NCI-H2196 treated with DMSO at 0.1 percent for 48 hours (cell line): ENCODE results near the gene HPX.
A peak's percentile ranks its signal among the peaks of the same experiment; 100 is the strongest.

Experiments used
- DNase-seq: peaks from one replicate; lab custom pipeline; 2025; ENCODE audit not compliant: unreplicated experiment; lab: John Stamatoyannopoulos, UW

The HPX gene, protein sequence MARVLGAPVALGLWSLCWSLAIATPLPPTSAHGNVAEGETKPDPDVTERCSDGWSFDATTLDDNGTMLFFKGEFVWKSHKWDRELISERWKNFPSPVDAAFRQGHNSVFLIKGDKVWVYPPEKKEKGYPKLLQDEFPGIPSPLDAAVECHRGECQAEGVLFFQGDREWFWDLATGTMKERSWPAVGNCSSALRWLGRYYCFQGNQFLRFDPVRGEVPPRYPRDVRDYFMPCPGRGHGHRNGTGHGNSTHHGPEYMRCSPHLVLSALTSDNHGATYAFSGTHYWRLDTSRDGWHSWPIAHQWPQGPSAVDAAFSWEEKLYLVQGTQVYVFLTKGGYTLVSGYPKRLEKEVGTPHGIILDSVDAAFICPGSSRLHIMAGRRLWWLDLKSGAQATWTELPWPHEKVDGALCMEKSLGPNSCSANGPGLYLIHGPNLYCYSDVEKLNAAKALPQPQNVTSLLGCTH

DNA sequence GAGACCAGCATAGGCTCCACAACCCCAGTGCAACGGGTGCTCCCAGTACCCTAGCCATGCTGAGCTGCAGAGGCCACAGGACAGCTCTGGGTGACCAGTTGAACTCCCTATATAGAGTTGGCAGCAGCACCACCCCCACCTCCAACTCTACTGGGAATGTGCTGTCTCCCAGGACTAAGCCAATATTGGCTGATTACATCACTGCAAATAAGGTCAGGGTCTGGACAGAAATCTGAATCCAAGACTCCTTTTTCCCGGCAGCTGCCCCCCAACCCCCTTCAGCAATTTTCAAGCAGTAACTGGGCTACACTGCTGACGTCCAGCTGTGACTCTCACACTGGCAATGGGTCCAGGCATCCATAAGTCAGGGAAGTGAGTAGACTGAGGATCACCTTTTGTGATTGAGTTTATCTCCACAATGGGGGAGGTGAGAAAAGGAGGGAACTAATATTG lies at the start of gene HPX:
HPX (minus strand) TSS at position 82 of the 453 bp plus-strand sequence; CDS start at position 58, 24 bp downstream.
- DNase-seq: no peak

DNA sequence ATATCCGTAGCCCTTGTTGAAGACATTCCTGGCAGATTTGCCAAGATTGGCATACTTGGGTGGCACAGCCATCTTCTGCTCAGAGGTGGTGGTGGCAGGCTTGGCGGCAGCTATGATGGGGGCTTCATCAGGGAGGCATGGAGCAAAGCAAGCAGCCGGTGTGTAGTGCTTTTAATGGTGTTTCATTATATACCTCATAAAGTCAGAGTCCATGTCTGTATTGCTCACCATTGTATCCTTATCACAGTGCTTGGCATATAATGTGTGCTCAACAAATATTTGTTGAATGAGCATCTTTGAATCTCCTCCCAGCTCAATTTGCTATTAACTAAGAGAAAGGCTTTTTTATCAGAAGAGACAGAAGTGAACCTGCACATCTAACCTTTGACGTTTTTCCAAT lies 48.5 kb upstream of the HPX start:
- DNase-seq: no peak

DNA sequence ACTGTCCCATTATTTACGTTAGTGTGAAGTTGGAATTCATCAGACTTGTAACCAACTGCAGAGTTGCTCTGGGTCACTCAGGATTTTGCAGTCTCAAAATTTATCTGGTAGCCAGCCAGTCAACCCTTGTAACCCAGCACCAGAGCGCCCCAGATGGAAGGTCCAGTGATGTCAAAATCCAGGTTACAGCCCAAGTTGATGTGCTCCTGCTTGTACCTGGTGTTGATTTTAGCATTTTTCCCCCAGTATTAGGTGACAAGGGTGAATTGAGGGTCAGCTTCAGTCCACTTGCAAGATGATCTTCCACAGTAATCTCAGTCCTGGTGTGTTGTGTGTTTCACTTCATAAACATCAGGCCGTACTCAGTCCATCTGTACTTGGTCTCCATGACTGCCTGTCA lies 48.0 kb upstream of the HPX start:
- no peak for DNase-seq

DNA sequence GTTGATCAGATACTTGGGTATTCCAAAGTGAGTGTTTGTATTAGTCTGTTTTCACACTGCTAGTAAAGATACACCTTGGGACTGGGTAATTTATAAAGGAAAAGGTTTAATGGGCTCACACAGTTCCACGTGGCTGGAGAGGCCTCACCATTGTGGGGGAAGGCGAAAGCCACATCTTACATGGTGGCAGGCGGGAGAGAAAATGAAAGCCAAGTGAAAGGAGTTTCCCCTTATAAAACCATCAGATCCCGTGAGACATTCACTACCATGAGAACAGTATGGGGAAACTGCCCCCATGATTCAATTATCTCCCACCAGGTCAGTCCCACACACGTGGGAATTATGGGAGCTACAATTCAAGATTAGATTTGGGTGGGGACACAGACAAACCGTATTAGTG lies 47.6 kb upstream of the HPX start:
- DNase-seq: no peak

DNA sequence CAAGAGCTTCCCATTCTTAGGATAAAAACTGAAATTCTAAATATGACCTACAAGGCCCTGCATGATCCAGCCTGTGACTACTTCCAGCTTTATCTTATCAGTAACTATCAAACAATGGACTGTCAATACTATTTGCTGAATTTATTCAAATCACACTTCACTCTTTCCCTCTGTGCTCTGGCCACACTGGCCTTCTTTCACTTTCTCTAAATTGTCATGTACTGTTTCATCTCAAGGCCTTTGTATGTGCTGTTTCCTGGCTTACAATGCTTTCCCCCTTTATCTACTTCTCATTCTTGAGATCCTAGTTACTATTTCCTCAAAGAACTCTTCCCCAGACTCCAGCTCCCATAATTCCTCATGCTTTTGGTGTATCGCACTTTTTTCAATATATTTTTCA lies 46.2 kb upstream of the HPX start:
- DNase-seq: no peak

DNA sequence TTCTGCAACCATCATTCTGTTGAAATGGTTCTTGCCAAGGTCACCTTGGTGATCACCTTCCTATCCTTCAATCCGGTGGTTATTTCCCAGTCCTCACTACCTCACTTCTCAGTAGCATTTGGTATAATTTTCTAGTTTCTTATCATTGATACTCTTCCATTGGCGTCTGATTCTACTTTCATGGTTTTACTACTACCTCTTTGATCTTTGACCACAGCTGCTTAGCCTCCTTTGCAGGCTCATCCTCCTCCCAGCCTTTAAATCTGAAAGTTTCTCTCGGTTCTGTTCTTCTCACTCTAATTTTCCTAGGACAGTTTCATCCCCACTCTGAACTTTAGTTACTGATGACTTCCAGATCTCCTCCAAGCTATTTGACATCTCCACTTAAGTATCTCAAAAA lies 45.5 kb upstream of the HPX start:
- DNase-seq: no peak

DNA sequence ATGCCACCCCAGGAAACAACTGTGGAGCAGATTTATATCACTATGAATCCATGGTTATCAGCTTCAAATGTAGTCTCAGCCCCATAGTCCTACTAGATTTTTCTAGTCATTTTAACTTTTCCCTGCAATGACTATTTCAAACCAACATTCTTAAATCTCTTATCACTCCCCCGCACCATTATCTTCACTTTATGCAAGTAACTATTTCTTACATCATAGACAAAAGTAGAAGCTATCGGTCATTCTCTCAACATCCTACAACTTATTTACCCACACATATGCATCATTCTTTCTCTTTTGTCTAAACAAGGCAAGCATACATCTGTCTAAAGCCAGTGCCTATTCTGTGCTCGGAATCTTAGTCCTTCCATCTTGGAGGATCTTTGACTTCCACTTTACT lies 44.9 kb upstream of the HPX start:
- no peak for DNase-seq

DNA sequence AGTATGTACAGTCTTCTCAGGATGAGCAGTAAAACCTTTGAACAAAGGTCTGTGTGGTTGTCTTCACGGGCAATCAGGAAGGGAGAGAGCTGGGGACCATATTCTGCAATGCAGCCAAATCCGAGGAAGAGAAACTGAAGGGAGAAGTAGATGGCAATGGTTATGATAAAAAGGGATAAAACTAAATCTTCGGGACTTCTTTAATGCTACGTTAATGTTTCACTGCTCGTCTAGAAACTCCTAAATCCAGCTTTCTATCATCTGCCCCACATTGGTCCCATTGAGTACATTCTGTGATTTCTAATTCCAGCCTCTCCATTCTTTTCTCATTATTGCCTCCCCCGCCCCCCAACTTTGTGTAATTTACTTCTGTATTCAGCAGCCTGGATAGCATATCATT lies 42.2 kb upstream of the HPX start:
- no peak for DNase-seq

DNA sequence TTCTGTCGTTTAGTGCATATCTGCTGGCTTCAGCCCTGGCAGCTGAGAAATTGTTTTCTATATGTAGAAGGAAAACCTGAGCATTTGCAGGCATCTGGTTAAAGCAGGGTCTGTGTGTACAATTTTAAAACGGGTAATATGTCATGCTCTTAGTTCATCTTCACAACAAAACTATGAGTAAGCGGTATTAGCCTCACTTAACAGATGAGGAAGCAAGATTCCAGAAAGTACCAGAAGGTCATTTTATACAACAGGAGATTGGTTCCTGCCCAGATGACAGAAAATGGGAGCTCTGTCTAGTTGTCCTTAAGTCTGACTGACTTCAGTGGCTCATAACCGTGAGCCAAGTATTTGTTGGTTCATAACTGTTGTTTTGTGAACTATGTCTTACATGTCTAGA lies 41.7 kb upstream of the HPX start:
- no peak for DNase-seq

DNA sequence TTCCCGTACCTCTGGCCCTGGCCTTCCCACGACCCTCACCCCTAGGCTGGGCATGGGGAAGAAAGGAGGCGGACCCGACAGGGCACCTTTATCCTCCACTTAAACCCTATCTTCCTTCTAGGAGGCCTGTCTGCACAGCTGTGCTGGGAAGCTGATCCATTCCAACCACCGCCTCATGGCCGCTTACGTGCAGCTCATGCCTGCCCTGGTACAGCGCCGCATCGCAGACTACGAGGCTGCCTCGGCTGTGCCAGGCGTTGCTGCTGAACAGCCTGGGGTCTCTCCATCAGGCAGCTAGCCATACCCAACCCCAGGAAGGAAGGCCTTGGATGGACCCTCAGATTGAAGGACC lies 41.1 kb upstream of the HPX start:
- no peak for DNase-seq

DNA sequence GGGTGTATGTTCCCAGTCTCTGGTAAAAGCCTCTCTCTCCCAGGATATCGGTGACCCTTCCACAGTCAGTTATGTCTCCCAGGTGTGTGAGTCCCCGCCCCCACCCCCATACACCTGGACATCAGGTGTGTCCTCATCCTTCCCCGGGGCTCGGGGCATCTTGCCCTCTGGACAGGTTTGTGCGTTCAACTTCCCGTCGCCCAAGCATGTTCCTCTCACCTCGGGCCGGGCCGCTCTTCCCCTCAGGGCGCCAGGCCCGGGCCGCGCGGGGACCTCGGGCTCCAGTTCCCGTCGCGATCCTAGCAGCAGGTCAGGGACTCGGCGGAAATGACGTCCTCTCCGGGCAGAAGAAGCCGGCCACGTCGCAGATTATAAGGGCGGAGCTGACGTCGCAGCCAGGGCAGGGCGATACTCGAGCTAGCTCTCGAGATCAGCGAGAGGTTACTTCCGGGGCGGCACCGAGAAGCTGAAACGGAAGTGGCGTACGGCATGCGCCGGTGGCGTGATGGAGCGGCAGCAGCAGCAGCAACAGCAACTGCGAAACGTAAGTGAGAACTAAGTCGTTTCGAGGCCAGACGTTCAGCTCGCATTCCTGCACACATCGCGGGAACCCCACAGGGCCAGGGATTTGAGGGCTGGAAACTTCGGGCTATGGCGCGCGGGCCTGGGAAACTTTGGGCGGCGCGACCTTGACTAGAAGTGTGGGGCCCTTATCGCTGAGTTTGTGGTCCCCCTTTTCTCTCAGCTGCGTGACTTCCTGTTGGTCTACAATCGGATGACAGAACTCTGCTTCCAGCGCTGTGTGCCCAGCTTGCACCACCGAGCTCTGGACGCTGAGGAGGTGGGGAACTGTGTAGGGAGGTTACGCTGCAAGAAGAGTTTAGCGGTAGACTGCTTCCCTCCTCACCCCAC lies 40.5 kb upstream of the HPX start, which contains the start of the genes ARFIP2 and TIMM10B:
ARFIP2 (minus strand) TSS at position 320 of the 912 bp plus-strand sequence. CDS start 910 bp downstream, outside the sequence.
TIMM10B (plus strand) TSS at position 490 of the 912 bp plus-strand sequence; CDS start at position 506, 16 bp downstream.
- DNase-seq: peak; percentile 95

DNA sequence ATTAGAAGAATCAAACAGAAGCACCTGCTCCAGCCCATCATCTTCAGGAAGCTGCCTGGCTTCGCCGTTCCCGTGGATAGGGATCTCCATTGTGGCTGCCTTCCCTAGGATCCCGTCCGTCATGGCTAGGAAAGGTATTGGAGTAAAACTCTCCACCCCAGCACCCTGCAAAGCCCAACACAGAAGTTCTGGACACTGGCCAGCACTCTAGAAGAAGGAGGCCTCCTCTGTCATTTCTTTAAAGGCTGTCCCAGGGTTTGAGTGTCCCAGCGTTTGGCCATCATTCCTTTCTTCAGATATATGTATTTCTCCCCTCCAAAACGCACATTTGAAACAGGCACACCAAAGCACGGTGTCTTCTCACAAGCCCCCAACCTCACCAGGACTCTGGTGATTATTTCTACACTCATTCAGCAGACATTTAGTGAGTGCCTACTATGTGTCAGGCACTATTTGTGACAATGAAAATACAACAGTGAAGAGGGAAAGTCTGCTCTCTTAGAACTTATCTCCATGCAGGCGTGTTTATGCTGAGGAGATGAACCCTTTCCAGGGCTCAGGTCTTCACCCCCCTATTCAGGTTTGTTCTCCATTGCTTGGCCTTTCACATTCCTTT lies 39.6 kb upstream of the HPX start:
- no peak for DNase-seq

DNA sequence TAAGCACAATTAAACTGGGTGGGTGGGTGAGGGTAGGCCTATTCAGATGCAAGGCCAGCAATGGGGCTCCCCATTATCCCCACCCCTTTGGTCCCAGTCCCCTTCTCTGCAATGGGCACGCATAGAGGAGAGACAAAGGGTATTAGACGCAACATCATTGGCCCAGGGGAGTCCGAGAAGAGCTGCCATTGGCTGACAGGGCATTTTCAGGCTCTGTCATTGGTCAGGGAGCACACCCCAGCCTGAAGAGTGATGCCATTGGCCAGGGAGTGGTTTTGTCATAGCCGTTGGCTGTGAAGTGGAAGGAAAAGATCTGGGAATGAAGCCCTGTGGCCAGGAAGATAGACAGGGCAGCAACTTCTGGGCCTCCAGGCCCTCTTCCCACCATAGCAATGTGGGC lies 35.8 kb upstream of the HPX start:
- no peak for DNase-seq

DNA sequence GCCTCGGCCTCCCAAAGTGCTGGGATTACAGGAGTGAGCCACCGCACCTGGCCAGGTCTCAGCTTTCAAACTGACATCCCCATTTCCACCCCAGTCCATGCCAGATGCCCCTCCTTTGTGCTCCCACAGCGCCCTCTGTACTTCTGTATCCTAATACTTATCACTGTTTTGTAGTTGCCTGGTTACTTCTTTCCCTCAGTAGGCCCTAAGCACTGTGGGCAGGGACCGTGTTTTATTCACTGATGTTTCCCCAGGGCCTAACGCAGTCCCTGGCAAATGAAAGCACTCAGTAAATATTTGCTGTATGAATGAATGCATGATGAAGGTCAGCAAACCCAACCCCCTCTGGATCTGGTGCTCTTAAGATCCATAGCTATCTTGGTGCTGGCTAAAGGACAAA lies 35.1 kb upstream of the HPX start:
- DNase-seq: peak; percentile 44

DNA sequence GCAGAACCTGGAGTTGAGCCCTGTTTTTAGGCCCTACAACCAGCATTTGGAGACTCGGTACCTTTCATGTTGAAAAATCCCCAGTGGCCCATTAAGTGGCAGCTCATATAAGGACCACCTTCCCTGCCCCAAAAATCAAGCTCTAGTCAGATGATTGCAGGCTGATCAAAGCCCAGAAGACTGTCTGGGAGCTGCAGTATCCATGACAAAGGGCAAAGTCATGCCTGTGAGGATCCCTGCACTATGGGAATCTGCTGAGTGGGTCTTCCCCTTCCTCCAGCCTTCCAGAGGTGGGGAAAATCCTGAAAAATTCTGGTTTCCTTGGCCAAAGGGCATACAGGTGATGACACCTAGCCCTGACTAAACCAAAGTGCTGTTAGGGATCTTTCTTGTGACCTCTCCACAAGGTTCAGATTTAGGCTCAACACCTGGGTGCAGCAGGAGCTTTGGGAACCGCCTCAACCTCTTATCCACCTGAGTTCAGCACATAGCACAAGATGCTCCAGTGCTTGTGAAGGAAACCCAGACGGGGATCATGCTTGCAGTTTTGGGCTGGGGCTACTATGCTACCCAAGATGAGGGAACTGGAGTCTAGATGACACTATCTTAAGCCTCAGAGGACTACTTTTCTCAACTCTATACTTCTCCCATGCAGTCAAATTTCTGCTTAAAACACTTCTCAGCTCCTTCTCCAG lies 34.2 kb upstream of the HPX start:
- DNase-seq: no peak

DNA sequence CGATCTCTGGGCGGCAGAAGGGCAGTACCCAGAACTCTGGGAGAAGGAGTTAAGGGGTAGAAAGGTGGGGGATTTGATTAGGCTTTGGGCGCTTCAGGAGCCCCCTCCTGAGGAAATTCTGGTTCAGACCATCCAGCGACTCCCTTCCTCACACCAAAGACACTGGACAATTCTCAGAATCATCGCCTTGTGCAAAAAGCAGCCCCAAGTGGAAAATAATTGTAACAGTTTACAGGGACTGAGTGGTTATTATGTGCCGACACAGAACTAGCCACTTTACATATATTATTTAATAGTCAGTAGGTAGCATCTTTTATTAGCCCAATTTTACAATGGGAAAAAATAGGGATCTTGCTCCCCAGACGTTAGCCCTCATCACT lies 33.6 kb upstream of the HPX start:
- no peak for DNase-seq

DNA sequence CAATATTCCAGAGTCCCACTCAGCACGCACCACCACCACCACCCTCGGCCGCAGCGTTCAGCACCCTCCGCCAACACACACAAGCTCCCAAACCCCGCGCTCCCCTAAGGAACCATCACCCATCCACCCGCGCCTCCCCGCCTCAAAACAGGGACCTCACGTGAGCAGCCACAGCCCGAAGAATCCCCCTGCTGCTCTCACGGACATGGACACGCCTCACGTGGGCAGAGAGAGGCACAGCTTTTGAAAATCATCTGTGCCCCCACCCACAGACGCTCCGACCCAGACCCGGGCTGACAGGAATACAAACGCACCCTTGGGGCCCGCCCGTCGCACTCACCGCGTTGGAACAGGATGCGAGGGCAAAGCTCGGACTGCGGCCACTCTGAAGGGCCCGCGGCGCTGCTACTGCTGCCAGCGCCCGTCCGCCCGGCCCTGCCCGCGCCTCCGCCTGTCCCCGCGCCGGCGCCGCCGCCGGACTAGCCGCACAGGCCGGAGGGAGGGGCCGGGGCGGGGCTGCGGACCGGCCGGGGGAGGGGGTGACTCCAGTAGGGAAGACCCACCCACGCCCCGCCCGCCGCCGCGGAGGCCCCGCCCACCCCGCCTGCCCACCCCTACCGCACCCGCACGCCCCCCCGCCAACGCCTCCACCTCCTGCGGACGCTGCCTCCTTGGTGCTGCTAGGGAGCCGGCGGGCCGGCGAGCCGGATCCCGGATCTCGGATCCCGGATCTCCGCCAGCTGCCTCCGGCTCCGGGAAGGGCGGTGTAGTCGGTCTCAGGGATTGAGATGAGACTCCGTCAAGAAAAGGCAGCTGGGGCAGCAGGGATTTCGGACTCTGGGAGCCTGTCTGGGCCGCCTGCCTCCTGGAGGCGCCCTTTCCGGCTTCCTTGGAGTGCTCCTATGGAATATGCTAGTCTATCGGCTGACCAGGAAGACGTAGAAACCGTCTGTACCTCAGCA lies 32.9 kb upstream of the HPX start, which contains the start of gene TRIM3:
TRIM3 (minus strand) TSS at position 491 of the 962 bp plus-strand sequence. CDS start 8,246 bp downstream, outside the sequence.
- peak; percentile 79 for DNase-seq

DNA sequence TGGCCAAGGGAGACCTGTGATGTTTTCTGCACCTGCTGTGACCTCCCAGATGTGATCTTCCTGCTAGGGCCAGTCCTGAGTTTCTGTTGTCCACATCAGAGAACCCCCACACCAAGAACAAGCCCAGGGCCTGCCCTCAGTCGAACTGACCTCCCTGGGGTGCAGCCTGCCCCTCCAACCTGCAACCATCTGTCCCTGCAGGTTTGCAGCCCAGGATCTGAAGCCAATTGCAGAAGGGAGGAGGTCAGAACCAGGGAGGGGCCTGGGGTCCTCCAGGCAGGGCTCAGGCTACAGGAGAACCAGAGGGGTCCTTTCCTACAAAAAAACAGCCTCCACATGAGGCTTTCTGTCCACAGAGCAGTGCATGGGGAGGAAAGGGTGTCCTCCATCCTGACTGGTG lies 32.1 kb upstream of the HPX start:
- no peak for DNase-seq

DNA sequence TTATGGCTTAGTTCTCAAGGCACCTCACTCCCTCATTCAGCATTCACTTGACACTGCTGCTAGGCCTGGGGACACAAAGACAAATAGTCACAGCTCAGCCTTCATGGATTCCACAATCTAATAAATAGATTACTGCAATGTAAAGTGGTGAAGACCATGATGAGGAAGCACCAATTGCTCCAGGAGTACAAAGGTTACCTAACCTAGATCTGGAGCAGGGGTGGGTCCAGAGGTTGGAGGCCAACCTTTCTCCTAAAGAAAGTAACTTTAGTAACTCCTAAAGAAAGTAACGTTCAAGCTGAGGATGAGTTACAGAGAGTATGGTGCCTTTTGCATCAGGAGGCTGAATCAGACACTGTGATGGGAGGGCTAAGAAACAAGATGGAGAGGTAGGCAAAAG lies 28.8 kb upstream of the HPX start:
- DNase-seq: no peak
